GM12864 (cell line): ENCODE measurements around the gene XRCC1.

ENCODE experiments used
- DNase-seq: peaks from one replicate; pipeline ENCODE4 v3.0.0-alpha.2; 2011; ENCODE audit warnings: low read depth
- H3K4me3 ChIP-seq: 2 replicates; pipeline ENCODE4 v1.5.1; 2011; ENCODE audit warnings: mild to moderate bottlenecking, low read depth, low read length, control low read depth
- TF ChIP-seq, protein P1 (sequence below): IDR thresholded peaks from 2 replicates; pipeline ENCODE4 v1.5.1; 2011; ENCODE audit warnings: low read depth, mild to moderate bottlenecking, moderate library complexity, low read length, control low read depth, inconsistent platforms; ENCODE audit errors: missing control alignments

The XRCC1 gene

DNA sequence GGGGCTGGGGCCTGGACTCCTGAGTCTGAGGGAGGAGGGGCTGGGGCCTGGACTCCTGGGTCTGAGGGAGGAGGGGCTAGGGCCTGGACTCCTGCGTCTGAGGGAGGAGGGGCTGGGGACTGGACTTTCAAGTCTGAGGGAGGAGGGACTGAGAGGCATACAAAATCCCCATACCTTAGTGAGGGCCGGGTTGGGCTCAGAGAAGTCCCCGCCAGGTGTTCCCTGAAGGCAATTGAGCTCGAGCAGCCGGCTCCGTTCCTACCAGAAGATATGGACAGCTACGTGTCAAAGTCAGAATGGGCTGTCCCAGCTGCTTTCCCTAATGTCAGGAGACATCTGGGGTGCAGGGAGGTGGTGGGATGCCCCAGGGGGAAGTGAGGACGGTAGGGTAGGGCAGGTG lies 80.2 kb downstream of the XRCC1 start:
- TF ChIP-seq, protein P1, sequence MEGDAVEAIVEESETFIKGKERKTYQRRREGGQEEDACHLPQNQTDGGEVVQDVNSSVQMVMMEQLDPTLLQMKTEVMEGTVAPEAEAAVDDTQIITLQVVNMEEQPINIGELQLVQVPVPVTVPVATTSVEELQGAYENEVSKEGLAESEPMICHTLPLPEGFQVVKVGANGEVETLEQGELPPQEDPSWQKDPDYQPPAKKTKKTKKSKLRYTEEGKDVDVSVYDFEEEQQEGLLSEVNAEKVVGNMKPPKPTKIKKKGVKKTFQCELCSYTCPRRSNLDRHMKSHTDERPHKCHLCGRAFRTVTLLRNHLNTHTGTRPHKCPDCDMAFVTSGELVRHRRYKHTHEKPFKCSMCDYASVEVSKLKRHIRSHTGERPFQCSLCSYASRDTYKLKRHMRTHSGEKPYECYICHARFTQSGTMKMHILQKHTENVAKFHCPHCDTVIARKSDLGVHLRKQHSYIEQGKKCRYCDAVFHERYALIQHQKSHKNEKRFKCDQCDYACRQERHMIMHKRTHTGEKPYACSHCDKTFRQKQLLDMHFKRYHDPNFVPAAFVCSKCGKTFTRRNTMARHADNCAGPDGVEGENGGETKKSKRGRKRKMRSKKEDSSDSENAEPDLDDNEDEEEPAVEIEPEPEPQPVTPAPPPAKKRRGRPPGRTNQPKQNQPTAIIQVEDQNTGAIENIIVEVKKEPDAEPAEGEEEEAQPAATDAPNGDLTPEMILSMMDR, result no peak
- no peak overlapping the region for H3K4me3 ChIP-seq

More for the DNA sequence above, 80.2 kb downstream of the XRCC1 start:
- DNase-seq, result no peak
